LHCN-M2 (cell line): Measurements from ENCODE around the gene RIC3. TPM values are rescaled to one million over a fixed set of nuclear protein-coding genes. Genes with fewer than 3 reads are reported as not detected.
A peak's percentile ranks its signal among the peaks of the same experiment; 100 is the strongest.

Source experiments
- DNase-seq: peaks from one replicate; pipeline ENCODE4 v3.0.0-alpha.2; 2012; ENCODE audit warnings: low read depth
- polyA plus RNA-seq: library from polyadenylated mRNA; unstranded; fragments of >200 nt; gene quantifications from one replicate; pipeline ENCODE4 v1.2.1, GENCODE V29; 2012; ENCODE audit warnings: missing spikeins
- total RNA-seq: library from RNA; depleted of rRNA; stranded (reverse); fragments of >200 nt; gene quantifications from 2 replicates; pipeline ENCODE4 v1.2.3, GENCODE V29; 2014; rRNA removed

RIC3 gene
- total RNA-seq, result not detected in 2 replicates
- polyA plus RNA-seq, result not detected

GRCh38 chr11:8168485-8169257 lies at the start of gene RIC3:
Gene RIC3 (minus strand): TSS chr11:8169025. CDS start chr11:8168989, 36 bp downstream.
- no peak for DNase-seq

DNA sequence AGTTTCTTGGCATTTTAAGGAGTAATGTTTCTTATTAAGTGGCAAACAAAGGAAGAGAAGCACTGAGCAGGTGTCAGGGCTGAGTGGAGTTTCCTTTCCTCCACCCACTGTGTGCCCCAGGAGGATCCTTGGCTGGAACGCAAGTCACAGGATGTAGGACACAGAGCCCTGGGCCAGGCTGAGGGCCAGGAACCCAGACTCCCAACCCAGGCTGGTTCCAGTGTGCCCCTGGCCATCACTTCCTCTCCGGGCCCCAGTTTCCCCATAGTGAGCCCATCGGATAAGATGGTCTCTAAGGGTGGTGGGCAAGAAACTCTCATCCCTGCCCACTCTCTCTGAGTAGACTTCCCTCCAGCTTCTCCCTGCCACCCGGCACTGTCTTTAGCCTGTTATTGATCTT lies 49.6 kb upstream of the RIC3 start:
- DNase-seq, result no peak

GRCh38 chr11:8217926-8218325 lies 49.1 kb upstream of the RIC3 start:
- no peak for DNase-seq

DNA sequence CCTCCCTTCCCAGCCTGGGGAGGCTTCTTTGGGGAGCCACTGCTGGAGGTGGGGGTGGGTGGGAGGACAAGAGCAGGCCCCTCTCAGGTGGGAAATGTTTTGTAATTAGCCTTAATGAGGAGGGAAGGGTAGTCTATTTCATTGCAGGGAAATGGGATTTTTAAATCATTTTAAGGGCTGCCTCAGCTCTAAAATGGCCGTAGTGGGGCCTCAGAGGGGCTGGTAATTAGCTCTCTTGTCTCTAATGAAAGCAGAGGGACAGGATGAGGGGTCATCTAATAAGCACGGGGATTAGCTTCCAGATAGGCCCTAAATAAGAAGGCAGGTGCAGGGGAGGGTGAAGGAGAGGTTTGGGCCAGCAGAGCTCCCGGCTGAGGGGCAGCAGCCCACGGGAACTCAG lies 48.3 kb upstream of the RIC3 start:
- DNase-seq, result no peak

GRCh38 chr11:8213376-8213775 lies 44.6 kb upstream of the RIC3 start:
- no peak for DNase-seq

GRCh38 chr11:8209208-8209807 lies 40.5 kb upstream of the RIC3 start:
- no peak for DNase-seq

DNA sequence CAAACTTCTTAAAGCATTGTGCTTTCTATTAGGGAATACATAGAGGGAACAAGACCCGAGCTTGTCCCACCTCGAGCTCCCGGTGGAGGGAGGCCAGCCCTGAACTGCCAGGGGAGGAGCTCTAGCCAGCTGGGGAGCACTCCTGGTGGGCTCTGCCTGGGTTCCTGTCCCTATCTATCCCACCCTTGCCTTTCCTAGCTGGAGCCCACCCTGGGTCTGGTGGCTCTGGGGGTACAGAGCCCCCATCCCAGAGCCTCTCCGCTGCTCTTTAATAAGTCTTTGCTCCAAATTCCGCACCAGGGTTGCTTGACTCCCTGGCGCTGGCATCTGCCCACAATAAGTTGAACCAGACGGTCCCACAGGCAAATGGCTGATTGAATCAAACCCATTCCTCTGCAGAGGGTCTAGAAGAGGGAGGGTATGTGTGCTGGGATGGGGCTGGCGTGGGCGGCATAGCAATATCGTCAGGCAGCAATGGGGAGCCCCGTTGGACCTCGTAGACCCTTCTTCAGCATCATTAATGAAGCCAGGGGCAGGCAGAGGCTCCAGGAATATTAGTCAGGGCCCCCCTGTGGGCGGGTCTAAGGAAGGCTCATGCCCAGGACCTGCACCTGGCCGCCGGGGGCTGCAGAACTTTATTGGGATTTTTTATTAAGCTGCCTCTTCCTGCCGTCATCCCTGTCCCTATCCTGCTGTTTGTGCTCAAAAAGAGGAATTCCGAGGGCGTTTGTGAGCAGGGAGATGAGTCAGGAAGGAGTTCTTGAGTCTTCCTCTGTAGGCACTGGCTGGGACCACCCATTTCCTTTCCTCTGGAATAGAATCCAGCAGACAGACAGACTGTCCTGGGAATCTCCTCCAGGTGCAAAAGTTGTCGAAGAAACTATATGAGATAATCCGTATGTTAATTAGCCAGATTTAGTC lies 38.5 kb upstream of the RIC3 start:
- no peak for DNase-seq

GRCh38 chr11:8206251-8207079 lies 37.6 kb upstream of the RIC3 start:
- DNase-seq, result no peak

DNA sequence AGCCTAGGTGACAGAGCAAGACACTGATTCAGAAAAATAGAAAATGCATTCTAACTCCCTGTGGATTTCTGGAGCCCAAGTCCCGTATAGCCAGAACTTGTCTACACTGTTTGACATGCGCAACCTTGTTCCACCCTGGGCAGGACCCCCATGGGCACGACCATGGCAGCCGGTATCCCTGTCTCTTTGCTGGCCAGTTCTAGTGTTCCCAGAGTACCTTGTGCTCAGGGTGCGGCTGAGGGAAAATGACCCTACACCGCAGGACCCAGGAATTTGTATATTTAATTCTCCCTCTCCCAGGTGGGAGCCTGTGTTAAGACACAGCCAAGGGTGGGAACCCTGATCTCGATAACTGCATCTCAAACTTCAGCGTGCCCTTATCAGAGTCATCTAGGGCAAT lies 36.7 kb upstream of the RIC3 start:
- DNase-seq, result no peak

GRCh38 chr11:8204596-8204995 lies 35.8 kb upstream of the RIC3 start:
- DNase-seq, result no peak

GRCh38 chr11:8204025-8204424 lies 35.2 kb upstream of the RIC3 start:
- DNase-seq, result no peak

GRCh38 chr11:8203414-8203715 lies 34.5 kb upstream of the RIC3 start:
- no peak for DNase-seq

DNA sequence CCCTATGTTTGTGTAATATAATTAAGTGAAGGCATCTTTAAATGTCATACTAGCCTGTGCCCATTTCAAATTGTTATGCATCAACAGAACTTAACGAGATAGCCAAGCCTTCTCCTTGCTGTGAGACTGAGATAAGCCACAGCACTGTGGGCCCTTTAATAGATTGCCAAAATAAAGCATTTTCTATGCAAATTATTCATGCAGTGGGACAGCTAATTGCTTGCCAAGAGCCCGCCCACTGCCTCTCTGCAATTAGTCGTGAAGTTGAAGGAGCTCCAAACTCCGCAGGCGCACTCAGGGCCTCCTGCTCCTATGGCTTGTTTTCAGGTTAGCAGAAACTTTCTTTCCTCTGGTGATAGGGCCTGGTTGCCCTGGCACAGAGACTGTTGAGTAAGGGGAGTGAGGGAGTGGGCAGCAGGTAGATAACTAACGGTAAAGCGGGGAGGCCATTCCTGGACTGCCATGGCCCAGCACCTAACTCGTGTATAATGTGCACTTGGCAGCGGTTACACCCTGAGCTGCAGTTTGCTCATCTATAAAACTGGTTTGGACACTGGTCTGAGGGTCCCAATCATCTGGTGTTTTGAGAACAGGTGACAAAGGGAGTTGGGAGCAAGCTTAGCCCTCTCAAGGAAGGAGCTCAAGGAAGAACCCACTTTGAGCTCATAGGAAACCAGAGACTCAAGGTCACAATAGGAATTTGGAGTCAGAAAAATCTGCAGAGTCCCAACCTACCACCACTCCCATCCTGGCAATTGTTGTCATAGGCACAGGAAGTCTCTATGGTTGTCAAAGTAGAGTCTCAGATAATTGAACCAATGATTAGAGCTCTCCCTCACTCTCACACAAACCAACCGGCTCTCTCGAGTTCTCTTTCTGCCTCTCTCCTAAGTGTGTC lies 33.9 kb upstream of the RIC3 start:
- DNase-seq, result no peak

- DNase-seq, result no peak
These were observed 33.0 kb upstream of the RIC3 start for GRCh38 chr11:8201644-8202365.

- no peak for DNase-seq
These were observed 30.9 kb upstream of the RIC3 start for GRCh38 chr11:8199676-8200075.

DNA sequence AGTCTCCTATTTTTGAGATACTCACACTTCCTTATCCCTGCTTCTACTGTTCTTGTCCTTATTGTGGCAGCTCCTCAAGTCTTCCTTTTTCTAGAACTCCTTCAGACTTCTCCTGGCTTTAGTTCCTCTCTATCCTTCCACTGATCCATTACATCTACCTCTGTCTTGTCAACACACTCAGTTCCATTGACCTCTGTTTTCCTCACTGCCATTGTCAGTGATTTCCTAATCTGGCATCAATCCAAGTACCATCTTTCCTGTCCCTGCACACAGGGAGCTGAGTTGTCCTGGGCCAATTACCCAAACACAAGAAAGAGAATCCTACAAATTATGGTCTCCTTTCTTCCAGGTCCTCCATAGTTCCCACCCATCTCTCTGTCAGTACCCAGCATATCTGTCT lies 27.9 kb upstream of the RIC3 start:
- DNase-seq, result no peak

DNA sequence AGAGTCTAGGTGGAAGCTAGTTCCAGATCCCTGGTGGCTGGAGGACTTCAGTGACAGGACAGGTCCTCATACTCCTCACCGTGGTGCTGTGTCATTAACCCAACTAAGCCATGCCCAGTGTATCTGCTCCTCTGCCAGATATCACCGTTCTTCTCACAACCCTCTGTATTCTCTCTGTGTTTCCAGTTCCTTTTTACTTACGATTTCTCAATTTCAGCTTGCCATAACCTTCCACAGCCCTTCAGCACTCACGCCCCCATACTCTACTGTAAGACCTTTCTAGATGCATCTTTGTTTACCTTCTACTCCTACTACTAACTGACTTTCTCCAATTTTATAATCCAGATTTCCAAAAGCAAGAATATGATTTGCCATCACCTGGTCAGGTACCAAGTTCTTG lies 26.1 kb upstream of the RIC3 start:
- DNase-seq, result no peak

- DNase-seq, result no peak
These were observed 24.0 kb upstream of the RIC3 start for GRCh38 chr11:8192896-8193209.

DNA sequence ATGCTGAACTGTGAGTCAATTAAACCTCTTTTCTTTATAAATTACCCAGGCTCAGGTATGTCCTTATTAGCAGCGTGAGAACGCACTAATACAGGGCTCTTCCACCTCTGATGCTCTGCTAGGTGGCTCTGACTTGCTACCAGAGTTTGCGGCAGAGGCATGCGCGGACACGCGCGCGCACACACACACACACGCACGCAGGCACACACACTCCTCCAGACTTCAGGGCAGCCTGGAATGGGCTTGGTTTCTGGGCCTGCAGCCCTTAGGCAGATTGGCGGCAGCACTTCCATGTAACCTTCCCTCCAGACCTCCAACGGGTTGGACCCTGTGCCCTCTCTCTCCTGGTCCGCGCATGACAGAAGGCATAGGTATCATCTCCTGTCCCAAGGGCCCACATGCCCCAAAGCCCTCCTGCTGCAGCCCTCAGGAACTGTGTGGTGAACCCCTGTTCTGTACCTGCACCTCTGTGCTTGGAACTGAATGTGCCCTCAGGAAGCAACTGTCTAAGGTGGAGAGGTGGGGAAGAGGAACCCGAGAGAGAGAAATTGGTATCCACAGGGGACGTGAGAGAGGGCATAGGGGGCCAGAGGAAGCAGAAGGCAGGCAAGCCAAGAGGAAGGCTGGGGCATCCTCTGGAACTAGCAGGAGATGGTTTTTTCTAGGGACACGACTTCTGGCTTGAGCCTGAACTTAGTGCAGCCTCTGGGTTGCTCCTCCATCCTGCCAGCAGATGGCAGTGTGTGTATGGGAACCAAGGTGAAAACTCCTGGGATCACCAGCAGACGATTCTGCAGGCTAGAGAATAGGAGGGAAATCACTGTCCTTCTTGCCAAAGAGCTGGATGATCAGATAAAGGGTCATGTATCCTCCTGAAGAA lies 23.4 kb upstream of the RIC3 start:
- DNase-seq, result peak; percentile 37
